Astrocyte of the spinal cord (primary cell): ENCODE measurements around the gene EIF1.
"Not testable (repeated sequence)": the region's sequence is repeated elsewhere in the genome, so short reads cannot be mapped to it uniquely, and the experiment has no call there.

Experiments
- DNase-seq: peaks from one replicate; pipeline ENCODE4 v3.0.0; 2011; ENCODE audit warnings: low read depth, low spot score
- H3K4me3 ChIP-seq: 2 replicates; pipeline ENCODE4 v1.5.1; 2011; ENCODE audit warnings: low read depth, mild to moderate bottlenecking, low read length, moderate library complexity
- in situ Hi-C: cut with HindIII; loops from 2 replicates; pipeline ENCODE4 v1.10.0; 2017; ENCODE audit warnings: low sequenced_read_pairs
- TF ChIP-seq, protein P1 (sequence below): IDR thresholded peaks from 2 replicates; pipeline ENCODE4 v1.5.1; 2012; ENCODE audit warnings: low read depth, mild to moderate bottlenecking, low read length, inconsistent platforms

The EIF1 gene

DNA sequence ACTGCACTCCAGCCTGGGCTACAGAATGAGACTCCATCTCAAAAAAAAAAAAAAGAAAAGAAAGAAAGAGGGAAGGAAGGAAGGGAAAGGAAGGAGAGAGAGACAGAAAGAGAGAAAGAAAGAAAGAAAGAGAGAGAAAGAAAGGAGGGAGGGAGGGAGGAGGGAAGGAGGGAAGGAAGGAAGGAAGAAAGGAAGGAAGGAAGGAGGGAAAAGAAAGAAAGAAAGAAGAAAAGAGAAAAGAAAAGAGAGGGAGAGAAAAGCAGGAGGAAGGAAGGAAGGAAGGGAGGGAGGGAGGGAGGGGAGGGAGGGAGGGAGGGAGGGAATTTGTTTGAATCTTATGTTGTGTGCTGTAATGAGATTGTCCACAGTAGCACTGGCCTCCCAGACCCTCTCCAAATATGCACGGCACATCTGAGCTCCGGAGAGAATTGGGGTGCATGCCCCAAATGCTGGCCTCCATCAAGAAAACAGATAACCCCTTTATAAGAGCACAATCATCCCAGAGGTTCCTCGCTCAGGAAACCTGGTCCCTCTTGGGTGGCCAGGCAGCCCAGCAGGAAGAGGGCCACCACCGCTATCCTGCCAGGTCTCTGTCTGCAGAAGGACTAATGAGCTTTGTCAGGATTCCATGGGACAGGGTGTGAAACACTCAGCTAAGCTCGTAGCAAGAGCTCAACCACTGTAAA lies 8.8 kb upstream of the EIF1 start:
- H3K4me3 ChIP-seq = no peak overlapping the region
- TF ChIP-seq, protein P1, sequence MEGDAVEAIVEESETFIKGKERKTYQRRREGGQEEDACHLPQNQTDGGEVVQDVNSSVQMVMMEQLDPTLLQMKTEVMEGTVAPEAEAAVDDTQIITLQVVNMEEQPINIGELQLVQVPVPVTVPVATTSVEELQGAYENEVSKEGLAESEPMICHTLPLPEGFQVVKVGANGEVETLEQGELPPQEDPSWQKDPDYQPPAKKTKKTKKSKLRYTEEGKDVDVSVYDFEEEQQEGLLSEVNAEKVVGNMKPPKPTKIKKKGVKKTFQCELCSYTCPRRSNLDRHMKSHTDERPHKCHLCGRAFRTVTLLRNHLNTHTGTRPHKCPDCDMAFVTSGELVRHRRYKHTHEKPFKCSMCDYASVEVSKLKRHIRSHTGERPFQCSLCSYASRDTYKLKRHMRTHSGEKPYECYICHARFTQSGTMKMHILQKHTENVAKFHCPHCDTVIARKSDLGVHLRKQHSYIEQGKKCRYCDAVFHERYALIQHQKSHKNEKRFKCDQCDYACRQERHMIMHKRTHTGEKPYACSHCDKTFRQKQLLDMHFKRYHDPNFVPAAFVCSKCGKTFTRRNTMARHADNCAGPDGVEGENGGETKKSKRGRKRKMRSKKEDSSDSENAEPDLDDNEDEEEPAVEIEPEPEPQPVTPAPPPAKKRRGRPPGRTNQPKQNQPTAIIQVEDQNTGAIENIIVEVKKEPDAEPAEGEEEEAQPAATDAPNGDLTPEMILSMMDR = no peak
- in situ Hi-C loops = no loop called here
- DNase-seq = no peak

GRCh38 chr17:41680426-41681040 lies 8.2 kb upstream of the EIF1 start:
- TF ChIP-seq, protein P1 = no peak
- in situ Hi-C loops = no loop called here
- DNase-seq = no peak
- H3K4me3 ChIP-seq = no peak overlapping the region

- DNase-seq = no peak
- TF ChIP-seq, protein P1 = no peak
- in situ Hi-C loops = no loop called here
- H3K4me3 ChIP-seq = no peak overlapping the region
Measured at GRCh38 chr17:41681776-41682175, 6.9 kb upstream of the EIF1 start.

- TF ChIP-seq, protein P1 = no peak
- H3K4me3 ChIP-seq = no peak overlapping the region
- in situ Hi-C loops = no loop called here
- no peak for DNase-seq
Measured at GRCh38 chr17:41682631-41683030, 6.1 kb upstream of the EIF1 start.

- H3K4me3 ChIP-seq = no peak overlapping the region
- DNase-seq = no peak
- TF ChIP-seq, protein P1 = no peak
- in situ Hi-C loops = no loop called here
Measured at GRCh38 chr17:41683441-41684007, 5.2 kb upstream of the EIF1 start.

DNA sequence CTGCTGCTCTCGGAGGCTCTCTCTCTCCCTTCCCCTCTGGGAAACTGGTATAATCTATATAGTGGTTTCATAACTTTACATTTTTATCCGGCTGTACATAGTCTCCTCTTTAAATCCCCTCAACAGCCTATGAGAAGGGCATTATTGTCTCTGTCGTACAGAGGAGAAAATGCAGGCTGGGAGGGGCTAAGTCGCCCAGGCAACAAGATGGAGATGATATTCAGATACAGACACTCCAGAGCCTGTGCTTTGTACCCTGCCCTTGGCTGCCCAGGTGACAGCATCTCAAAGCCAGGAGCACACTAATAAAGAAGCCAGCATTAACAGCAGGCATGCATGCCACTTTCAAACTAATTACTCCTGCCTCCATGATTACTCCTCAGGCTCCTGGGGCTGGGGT lies 4.7 kb upstream of the EIF1 start:
- in situ Hi-C loops = no loop called here
- no peak for DNase-seq

GRCh38 chr17:41685753-41686152 lies 2.9 kb upstream of the EIF1 start:
- DNase-seq, H3K4me3 ChIP-seq, in situ Hi-C loops: not testable (repeated sequence)

More for the DNA sequence above, 4.7 kb upstream of the EIF1 start:
- no peak overlapping the region for H3K4me3 ChIP-seq
- TF ChIP-seq, protein P1 = no peak
